ENCODE data around the gene MFN1. TPM values are rescaled to one million over a fixed set of nuclear protein-coding genes. Genes with fewer than 3 reads are reported as not detected.

MFN1 gene
- total RNA-seq, 1 experiment from 2014 or later, result 38.7 TPM

DNA sequence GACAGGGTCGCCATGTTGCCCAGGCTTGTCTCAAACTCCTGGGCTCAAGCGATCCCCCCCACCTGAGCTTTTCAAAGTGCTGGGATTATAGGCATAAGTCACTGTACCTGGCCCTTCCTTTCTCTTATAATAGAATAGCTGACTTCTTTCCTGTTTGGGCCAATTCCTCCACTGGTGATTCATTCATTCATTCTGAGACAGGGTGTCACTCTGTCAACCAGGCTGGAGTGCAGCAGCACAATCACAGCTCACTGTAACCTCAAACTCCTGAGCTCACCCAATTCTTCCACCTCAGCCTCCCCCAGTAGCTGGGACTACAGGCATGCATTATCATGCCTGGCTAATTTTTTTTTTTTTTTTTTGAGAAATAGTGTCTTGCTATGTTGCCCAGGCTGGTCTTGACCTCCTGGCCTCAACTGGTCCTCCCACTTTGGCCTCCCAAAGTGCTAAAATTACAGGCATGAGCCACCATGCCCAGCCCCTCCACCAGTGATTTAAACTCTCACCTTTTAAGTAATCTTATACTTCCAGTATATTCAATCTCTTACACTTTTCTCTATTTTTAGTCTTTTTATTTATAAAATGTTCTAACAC is 82.9 kb downstream of the MFN1 start:
- no peak for DNase-seq (ENCODE audit: low read depth)

DNA sequence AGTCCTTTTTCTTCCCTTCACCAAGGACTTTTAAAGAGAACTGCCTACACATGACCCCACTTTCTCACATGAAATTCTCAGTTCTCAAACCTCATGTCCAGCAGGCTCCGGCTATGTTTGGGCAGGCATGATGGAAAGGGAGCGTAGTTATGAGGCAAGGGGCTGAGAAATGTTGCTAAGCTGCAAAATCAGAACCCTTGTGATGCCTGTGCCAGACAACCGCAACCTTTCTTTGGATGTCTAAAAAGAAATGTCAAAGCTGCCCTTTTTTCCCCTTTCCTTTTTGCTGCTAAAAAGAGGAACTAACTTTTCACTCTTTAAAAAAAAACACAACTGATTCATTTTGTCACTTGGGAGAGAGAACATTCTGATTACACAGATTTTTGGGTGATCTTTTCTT is 84.5 kb downstream of the MFN1 start:
- no peak for DNase-seq (ENCODE audit: low read depth)

DNA sequence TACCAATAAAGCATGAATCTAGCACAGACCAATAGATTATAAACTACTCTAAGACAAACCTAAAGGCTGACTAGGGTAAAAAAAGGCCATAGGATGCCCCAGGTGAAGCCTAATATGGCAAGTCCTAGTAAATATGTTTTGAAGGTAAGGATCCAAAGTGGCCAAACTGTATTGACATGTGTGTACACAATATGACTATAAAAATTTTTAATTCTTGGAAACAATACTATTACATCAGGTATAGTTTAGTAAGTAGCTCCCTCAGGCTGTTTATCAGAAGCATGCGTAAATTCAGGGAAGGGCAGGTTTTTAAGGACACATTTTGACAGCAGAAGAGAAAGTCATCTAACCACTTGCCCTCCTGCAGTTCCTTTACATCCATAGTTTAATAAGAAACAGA is 84.9 kb downstream of the MFN1 start:
- DNase-seq (ENCODE audit: low read depth), result no peak

DNA sequence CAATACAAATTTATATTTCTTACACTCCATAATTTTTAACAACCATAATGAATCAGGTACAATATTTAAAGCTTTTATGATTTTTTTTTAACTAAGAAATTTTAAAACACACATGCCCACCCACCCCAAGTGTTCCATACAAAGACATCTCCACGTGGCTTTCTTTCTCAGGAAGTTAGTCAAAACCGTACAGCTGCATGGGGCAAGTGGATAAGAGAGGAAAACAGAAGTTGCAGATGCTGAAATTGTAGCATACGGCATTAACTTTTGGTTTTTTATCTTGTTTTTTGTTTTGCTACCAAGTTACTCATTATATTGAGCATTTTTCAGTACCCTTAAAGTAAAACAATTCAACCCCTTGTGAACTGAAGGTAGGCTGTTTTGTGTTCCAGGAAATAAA is 89.0 kb downstream of the MFN1 start:
- no peak for DNase-seq (ENCODE audit: low read depth)

DNA sequence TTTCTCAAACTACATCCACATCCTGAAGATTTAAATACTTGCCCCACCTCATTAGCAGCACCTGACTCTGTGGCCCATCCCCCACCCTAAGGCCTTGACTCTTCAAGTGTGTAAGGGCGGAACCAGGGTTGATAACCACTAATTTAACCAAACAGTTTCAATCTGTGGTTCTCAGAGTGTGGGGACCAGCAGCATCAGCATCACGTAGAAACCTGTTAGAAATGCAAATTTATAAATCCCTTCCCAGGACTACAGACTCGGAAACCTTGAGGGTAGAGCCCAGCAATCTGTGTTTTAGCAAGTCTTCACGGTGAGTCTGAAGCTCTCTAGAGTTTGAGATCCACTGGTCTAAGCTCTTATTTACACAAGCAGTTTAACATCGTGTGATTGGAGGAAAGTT is 91.3 kb downstream of the MFN1 start:
- DNase-seq (ENCODE audit: low read depth), result no peak

Other genes starting within 250 kb of the MFN1 start
- 20.4 and 32.9 TPM in 2 replicates for gene PIK3CA, start 199.4 kb upstream of the MFN1 start, total RNA-seq (2014; rRNA removed; shearing (Covaris generic))
- 0.11 and 0.77 TPM in 2 replicates for gene KCNMB3, start 96.6 kb upstream of the MFN1 start, total RNA-seq (2014; rRNA removed; shearing (Covaris generic))
- 61.1 and 63.6 TPM in 2 replicates for gene ZNF639, start 24.7 kb upstream of the MFN1 start, total RNA-seq (2014; rRNA removed; shearing (Covaris generic))
- 42.4 and 47.8 TPM in 2 replicates for gene GNB4, start 103.8 kb downstream of the MFN1 start, total RNA-seq (2014; rRNA removed; shearing (Covaris generic))
- 288 and 441 TPM in 2 replicates for gene ACTL6A, start 215.2 kb downstream of the MFN1 start, total RNA-seq (2014; rRNA removed; shearing (Covaris generic))

All from Daoy (cell line).